UCSD-AML1 (cell line): Measurements from ENCODE around the gene NFKBIB.
"Not testable (repeated sequence)": the region's sequence is repeated elsewhere in the genome, so short reads cannot be mapped to it uniquely, and the experiment has no call there.

ENCODE experiments used
- DNase-seq: peaks from one replicate; lab custom pipeline; 2025; ENCODE audit not compliant: unreplicated experiment; lab: John Stamatoyannopoulos, UW

NFKBIB gene, protein sequence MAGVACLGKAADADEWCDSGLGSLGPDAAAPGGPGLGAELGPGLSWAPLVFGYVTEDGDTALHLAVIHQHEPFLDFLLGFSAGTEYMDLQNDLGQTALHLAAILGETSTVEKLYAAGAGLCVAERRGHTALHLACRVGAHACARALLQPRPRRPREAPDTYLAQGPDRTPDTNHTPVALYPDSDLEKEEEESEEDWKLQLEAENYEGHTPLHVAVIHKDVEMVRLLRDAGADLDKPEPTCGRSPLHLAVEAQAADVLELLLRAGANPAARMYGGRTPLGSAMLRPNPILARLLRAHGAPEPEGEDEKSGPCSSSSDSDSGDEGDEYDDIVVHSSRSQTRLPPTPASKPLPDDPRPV

DNA sequence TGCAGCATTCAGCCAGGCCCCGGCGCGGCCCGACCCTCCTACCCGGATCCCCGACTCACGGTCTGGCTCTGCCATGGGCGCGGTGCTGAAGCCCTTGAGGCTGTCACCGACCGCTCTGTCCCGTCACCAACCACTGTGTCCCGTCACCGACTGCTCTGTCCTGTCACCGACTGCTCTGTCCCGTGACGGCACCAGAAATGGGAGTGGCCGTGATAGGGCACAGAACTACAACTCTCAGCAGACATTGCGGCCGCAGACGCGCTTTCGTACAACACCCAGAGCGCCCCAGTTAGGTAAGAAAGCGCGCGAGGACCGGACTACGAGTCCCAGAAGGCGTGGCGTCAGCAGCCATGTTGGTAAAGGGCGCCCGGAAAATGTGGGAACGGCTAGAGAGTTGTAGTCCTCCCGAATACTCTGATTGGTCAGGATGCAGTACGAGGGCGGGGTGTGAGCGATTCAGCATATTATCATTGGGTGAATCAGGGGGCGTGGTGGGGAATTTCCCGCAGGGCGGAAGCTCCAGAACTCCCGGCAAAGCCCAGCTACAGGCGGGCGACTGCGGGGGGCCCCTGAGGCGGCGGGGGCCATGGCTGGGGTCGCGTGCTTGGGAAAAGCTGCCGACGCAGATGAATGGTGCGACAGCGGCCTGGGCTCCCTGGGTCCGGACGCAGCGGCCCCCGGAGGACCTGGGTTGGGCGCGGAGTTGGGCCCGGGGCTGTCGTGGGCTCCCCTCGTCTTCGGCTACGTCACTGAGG lies at the start of gene NFKBIB, which contains the start of gene SIRT2:
NFKBIB (plus strand) TSS at position 523 of the 755 bp plus-strand sequence; CDS start at position 587, 64 bp downstream.
SIRT2 (minus strand) TSS at position 172 of the 755 bp plus-strand sequence; CDS start at position 75, 97 bp downstream.
- DNase-seq = peak; percentile 100

DNA sequence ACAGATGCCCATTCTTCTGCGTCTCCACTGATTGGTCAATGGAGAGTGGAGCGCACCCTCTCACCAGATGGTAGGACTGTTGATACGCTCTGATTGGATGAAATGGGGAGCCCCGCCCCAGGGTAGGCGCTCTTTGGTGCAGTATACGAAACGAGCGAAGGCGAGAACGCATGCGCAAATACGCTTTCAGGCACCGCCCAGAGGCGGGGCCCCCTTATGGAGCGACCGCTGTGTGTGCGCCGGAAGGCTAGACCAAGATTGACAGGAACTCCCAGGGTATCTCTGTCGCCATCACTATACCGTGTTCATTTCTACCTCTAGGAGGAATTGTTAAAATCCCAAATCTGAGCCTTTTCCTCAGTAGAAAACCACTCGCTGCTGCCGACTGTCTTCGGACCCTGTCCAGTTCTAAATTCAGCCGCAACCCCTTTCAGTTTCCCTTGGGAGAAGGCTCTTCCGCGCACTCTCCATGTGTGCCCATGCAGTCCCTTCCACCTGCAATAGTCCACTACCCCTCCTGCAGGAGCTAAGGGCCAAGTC lies 49.3 kb upstream of the NFKBIB start:
- peak; percentile 100 for DNase-seq

DNA sequence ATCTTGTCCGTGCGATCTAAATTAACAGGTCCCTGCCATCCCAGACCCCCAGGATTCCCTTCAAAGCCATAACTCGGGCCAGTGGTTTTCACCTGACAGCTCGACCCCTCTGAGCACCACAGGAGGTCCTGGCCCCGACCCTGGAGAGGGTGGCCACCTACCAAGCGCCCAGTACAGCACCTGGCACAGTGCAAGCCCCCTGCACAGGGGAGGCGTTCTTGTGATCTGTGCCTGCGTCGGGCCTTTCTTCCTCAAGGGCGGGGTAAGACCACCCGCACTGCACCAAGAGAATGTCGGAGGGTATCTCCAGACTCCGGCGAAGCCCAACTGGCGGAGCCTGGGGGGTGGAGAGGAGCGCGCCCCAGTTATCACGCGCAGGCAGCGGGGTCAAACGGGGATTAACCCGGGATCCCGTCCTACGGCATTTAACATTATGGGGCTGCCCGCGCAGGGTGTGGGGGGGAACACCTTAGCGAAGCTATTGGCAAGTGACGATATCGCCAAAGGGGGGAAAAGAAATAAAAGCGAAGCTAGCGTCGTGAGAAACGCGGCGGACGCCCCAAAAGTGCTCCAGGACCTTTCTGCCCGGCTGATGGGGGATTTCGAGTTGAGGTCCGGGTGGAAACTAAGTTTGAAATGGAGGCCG lies 48.7 kb upstream of the NFKBIB start:
- no peak for DNase-seq

DNA sequence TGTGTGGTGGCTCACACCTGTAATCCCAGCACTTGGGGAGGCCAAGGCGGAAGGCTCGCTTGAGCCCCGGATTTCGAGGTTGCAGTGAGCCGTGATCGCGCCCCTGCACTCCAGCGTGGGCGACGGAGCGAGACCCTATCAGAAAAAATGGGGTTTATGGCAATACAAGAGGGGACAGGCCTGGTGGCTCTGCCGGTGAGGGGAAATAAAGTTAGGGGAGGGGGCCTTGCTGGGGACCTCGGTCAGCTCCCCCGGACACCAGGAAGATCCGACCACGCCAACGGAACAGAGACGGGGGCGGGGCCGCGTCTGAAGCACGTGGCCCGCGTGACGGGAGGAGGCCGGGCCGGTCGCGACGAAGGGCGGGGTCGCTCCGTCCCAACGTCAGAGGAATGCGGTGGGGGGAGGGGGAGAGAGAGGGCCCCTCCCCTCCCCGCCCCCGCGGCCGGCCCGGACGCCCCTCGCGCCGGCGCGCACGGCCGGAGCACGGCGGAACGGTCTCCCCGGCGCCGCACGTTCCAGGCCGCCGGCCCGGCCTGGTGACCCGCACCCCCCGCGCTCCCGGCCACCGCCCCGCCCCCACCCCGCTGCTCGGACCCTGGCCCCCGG lies 48.0 kb upstream of the NFKBIB start:
- peak; percentile 92 for DNase-seq

DNA sequence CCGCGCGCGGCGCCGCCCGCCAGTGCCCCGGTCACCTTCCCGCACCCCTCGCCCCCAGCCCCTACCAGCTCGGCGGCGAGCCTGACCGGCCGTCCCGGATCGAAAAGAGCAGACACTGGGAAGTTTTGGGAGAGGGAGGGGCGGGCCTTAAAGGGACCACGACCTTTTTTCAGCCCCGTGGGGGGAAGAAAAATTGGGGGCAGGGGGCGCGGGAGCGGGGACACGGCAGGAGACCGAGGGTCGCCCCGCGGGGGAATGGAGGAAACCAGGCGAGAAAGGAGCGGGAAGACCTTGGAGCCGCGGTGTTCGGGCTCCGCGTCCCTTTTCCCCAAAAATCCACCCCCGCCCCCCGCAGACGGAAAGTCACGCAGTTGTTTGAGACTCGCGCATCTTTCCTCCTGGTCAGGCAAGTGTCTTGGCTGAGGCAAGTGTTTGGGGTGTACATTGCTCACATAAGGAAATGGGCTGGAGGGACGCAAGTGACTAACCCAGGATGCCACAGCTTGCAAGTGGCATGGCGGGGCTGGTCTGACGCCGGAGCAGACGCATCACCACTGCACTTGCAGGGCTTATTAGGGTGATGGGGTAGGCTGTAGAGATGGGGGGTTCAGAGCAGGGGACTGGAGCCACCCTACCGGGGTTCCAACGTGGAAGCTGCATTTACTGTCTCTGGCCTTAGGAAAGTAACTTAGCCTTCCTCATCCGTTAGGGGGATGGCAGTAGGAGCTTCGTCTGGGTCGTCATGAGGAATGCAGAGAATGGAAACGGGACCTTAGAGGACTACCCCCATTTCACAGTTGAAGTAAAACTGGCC lies 47.3 kb upstream of the NFKBIB start:
- DNase-seq = peak; percentile 47

DNA sequence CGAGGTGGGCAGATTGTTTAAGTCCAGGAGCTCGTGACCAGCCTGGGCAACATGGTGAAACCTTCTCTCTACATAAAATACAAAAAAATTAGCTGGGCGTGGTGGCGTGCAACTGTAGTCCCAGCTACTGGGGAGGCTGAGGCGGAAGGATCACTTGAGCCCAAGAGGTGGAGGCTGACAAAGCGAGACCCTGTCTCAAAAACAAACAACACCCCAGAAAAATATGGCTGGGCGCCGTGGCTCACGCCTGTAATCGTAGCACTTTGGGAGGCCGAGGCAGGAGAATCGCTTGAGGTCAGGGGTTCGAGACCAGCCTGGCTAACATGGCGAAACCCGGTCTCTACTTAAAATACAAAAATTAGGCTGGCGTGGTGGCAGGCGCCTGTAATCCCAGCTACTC lies 46.6 kb upstream of the NFKBIB start:
- no peak for DNase-seq

DNA sequence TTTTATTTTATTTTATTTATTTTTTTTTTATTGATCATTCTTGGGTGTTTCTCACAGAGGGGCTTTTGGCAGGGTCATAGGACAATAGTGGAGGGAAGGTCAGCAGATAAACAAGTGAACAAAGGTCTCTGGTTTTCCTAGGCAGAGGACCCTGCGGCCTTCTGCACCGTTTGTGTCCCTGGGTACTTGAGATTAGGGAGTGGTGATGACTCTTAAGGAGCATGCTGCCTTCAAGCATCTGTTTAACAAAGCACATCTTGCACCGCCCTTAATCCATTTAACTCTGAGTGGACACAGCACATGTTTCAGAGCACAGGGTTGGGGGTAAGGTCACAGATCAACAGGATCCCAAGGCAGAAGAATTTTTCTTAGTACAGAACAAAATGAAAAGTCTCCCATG lies 44.8 kb upstream of the NFKBIB start:
- not testable (repeated sequence) for DNase-seq

DNA sequence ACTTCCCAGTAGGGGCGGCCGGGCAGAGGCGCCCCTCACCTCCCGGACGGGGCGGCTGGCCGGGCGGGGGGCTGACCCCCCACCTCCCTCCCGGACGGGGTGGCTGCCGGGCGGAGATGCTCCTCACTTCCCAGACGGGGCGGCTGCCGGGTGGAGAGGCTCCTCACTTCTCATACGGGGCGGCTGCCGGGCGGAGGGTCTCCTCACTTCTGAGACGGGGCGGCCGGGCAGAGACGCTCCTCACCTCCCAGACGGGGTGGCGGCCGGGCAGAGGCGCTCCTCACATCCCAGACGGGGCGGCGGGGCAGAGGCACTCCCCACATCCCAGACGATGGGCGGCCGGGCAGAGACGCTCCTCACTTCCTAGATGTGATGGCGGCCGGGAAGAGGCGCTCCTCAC lies 44.0 kb upstream of the NFKBIB start:
- DNase-seq = not testable (repeated sequence)

DNA sequence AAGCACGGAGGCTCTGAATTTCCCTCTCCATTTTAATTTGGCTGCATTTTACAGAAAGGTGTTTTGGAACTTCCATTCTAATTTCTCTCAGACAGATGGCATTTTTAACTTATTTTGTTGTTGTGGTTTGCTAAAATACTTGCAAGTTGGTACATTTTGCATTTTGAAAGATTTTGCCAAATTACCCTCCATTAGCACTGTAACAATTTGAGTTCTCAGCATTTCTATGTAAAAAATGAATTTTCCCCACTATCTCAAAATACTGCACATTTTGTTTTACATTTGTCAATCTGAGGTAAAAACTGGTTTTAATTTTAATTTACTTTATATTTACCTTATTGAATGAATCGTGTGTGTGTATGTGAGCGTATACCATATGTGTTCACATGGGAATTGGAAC lies 43.0 kb upstream of the NFKBIB start:
- DNase-seq = no peak

DNA sequence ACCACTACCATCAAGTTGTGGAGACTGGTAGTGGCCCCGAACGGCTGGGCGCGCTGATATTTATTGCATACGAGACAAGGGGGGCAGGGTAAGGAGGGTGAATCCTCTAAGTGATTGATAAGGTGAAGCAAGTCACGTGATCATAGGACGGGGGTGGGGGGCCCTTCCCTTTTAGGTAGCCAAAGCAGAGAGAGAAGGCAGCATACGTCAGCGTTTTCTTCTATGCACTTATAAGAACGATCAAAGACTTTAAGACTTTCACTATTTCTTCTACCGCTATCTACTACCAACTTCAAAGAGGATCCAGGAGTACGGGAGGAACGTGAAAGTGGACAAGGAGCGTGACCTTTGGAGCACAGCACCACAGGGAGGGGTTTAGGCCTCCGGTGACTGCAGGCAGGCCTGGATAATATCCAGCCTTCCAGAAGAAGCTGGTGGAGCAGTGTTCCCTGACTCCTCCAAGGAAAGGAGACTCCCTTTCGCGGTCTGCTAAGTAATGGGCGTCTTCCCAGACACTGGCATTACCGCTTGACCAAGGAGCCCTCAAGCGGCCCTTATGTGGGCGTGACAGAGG lies 40.1 kb upstream of the NFKBIB start:
- DNase-seq = not testable (repeated sequence)

DNA sequence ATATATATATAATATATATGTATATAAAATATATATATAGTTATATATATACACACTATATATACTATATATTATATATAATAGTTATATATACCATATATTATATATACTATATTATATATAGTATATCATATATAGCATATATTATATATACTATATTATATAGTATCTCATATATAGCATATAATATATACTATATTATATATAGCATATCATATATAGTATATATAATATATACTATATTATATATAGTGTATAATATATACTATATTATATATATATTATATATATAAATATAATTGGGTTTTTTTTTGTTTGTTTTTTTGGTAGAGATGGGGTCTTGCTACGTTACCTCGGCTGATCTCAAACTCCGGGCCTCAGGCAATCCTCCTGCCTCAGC lies 38.4 kb upstream of the NFKBIB start:
- DNase-seq = no peak

DNA sequence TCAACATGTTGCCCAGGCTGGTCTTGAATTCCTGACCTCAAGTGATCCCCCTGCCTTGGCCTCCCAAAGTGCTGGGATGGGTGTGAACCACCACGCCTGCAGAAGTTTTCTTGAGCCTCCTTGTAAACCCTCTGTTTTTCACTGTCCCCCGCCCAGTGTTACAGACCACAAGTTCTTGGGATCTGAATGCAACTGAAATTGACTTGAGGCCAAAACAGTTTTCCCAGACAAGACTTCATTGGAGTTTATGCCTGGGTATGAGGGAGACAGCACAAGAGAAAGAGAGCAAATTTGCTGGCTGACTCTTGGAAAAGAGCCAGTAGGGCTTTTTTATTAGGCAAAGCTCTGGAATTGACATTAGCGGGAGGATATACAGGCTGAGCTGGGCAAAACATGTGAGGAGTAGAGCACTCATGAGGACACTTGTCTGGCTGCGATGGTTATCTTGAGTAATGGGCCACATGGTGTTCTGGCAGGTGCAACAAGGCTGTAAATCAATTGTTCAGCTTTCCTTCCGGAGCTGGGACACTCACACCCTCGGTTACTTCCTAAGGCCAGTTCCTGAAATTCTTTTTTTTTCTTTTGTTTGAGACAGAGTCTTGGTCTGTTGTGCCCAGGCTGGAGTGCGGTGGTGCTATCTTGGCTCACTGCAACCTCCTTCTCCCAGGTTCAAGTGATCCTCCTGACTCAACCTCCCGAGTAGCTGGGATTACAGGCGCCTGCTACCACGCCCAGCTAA lies 37.3 kb upstream of the NFKBIB start:
- no peak for DNase-seq

DNA sequence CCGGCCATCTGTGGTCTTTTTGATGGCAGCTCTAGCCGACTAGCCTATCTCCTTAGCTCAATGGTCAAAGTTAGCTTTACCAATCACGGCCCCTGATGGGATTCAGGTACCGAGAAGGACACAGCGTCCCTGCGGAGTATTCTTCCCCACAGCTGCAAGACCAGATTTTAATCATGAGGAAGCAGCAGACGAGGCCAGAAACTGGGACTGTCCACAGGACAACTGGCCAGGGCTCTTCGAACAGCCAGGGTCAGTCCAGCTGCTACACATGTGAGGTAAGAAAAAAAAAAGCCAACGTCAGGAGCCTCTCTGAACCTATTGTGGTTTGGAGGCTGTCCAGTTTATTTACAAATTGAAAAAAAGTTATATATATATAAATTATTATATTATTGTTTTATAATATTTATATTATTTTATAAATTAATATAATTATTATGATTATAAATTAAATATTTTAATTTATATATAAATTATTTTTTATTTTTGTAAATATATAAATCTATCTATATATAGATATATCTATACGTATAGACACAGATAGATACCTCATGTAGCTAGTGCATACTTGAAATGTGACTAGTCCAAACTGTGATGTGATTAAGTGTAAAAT lies 32.5 kb upstream of the NFKBIB start:
- no peak for DNase-seq

DNA sequence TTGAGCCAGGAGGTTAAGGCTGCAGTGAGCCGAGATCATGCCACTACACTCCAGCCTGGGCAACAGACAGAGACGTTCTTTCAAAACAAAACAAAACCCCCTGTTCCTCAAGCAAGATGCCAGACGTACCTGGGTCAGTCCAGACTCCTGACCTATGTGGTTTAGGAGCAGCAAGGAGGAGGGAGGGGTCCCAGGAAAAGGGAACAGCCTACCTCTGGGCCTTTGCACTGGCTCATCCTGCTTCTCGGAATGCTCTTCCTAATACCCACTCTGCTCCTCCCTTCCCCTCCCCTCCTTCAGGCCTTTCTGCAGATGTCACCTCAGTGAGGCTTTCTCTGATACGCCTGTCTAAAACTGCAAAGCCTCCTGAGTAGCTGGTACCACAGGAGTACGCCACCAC lies 31.2 kb upstream of the NFKBIB start:
- no peak for DNase-seq

DNA sequence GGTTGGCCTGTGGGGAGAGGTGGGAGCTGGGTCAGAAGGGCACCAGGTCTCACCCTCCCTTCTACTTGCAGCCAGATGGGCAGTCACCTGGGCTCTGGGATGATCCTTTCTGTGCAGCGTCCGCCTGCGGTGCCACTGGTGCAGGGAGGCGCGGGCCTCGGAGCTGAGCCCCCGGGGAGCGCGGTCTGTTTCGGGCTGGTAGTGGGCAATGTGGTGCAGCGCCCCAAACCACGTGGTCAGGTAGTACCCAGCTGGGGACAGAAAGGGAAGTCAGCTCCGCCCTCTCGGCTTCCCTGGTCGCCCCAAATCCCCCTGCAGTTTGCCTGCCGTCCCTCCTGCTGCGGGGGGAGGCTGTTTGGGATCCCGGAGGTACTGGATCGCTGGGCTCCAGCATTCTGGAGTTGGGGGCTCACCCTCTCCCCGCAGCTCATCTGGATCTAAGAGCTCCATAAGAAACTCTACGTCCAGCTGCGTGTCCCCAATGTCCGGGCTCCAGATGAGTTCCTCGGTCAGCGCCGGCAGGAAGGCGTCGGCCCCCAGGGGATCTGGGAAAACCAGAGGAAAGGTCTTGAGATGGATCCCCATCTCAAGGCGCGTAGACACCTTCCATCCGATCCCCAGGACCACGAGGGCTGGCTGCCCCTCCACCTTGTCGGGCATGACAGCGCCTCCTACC lies 30.5 kb upstream of the NFKBIB start:
- DNase-seq = no peak

DNA sequence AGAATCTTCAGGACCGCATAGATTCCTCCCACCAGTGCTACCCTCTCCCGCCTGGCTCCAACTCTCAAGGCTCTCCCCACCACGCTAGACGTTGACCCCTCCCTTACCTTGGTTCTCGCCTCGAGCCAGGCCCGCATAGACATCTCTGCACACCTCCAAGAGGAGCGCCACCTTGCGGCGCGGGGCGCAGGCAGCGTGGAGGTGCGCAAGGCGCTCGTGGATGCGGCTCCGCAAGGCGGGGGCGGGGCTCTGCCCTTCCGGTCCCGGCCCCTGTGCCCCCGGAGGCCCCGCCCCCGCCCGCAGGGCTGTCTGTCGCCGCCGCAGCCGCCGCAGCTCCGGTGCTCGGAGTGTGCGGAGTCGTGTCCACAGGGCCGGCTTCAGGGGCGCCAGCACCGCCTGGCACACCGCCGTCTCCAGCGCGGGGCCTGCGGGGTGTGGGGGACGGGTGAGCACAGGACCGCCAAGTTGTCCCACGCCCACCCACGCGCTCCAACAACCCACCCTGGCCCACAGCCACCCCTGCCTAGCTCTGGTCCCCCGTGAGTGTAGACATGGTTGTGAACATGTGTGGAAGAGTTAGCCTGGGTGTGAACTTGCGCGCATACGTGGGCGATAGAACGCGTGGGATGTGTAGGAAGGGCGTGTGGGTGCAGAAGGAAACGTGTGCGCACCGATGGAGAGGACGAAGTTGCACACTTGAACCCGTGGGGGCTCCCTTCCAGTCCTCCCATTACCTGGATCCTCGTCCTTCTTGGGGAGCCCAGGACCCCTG lies 29.7 kb upstream of the NFKBIB start:
- no peak for DNase-seq

DNA sequence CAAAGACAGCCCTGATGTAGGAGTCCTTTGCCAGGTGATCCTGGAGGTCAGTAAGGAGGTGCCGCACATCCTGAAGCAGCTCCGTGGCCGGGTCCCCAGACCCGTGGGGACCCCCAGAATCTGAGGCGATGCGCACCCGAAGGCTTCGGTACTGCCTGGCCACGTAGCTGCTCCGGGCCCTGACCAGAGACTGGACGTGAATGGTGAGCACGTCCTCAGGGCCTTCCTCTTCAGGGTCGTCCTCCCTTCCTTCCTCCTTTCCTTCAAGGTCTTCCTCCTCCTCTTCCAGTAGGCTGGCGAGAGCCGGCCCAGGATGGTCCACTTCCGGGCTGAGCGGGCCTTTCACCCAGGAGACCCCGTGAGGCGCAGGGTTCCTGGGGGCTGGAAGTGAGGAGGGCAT lies 29.2 kb upstream of the NFKBIB start:
- DNase-seq = no peak
